ENCODE measurements around the gene WNT8B.

DNA sequence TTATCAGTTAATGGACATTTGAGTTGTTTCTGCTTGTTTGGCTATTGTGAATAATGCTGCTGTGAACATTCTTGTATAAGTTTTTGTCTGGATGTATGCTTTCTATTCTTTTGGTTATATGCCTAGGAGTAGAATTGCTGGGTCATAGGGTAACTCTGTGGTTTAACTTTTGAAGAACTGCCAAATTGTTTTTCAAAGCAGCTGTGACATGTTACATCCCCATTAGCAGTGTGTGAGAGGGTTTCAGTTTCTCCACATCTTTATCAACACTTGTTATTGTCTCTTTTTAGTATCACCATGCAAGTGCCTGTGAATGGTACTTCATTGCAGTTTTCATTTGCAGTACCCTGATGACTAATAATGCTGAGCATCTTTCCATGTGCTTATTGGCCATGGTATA is 69.0 kb downstream of the WNT8B start:
- TF ChIP-seq, protein P1, sequence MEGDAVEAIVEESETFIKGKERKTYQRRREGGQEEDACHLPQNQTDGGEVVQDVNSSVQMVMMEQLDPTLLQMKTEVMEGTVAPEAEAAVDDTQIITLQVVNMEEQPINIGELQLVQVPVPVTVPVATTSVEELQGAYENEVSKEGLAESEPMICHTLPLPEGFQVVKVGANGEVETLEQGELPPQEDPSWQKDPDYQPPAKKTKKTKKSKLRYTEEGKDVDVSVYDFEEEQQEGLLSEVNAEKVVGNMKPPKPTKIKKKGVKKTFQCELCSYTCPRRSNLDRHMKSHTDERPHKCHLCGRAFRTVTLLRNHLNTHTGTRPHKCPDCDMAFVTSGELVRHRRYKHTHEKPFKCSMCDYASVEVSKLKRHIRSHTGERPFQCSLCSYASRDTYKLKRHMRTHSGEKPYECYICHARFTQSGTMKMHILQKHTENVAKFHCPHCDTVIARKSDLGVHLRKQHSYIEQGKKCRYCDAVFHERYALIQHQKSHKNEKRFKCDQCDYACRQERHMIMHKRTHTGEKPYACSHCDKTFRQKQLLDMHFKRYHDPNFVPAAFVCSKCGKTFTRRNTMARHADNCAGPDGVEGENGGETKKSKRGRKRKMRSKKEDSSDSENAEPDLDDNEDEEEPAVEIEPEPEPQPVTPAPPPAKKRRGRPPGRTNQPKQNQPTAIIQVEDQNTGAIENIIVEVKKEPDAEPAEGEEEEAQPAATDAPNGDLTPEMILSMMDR (optimal IDR thresholded peaks at IDR 0.05 in 1 of 3, IDR thresholded peaks at IDR 0.05 in 1 of 3, conservative IDR thresholded peaks at IDR 0.05 in 1 of 3; ENCODE audit: extremely low read depth in 1 of 3, insufficient read depth in 2 of 3, low read length in 3 of 3) = no peak
- no peak for TF ChIP-seq EZH2 (IDR thresholded peaks at IDR 0.05; ENCODE audit: low read length)

All from keratinocyte (primary cell).